GM18858 (cell line): ENCODE data around the gene MAPK6.
A peak's percentile ranks its signal among the peaks of the same experiment; 100 is the strongest.
"Not testable (repeated sequence)": the region's sequence is repeated elsewhere in the genome, so short reads cannot be mapped to it uniquely, and the experiment has no call there.

Experiments used
- ATAC-seq: cut with Tn5 transposase; IDR thresholded peaks from one replicate; pipeline ENCODE4 v1.9.1; 2021; ENCODE audit not compliant: unreplicated experiment

Gene MAPK6

GRCh38 chr15:52018693-52019393 lies at the start of gene MAPK6:
TSS of gene MAPK6 (plus strand) at chr15:52019219. CDS start at chr15:52046461, 27,242 bp downstream.
- ATAC-seq = peak; percentile 43

DNA sequence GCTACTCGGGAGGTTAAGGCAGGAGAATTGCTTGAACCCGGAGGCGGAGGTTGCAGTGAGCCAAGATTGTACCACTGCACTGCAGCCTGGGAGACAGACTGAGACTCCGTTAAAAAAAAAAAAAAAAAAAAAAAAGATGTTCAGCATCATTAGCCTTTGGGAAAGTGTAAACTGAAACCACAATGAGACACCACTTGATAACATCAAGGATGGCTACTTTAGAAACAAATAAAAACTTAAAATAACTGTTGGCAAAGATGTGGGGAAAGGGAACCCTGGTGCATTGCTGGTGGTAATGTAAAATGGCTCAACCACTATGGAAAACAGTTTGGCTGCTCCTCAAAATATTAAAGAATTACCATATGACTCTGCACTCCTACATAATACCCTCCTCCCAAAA lies 49.3 kb upstream of the MAPK6 start:
- no peak for ATAC-seq

GRCh38 chr15:51970132-51970817 lies 48.7 kb upstream of the MAPK6 start:
- no peak for ATAC-seq

GRCh38 chr15:51971032-51971374 lies 48.0 kb upstream of the MAPK6 start:
- ATAC-seq = peak; percentile 5

DNA sequence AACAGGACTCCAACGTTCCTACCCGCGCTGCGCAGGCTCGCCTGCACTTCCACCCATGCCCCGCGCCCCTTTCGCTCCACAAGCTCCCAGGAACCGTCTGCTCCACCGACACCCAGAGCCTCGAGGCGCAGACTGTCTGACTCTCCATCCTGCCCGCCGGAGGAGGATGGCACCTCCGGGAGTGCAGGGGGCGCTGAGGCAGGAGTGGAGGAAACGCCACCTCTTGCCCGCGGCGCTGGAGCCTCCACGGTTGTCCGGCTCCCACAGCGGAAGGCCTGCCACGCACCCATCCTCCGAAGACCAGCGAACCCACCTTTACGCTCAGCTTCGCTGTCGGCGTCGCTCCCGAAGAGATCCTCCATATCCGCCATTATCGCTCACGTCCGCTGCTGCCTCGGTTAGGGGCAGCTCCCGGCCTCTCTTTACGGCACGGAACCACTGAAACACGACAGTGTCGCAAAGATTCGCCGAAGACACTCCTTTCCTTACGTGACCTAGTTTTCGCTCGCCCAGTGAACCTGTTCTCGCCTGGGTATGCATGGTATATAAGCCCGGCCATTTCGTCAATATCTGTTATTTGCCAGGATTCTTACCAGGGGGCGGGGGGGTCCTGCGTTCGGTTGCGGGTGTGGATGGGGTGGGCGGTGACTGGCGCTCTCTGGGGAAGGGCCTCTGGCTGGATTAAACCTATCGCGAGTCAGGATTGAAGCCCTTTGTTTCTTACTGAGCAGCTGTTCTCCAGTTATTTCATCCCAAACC lies 47.5 kb upstream of the MAPK6 start, which contains the start of gene LEO1:
Gene LEO1 (minus strand): TSS at position 404 of the 759 bp plus-strand sequence. CDS start 33 bp downstream, at position 371.
- ATAC-seq = peak; percentile 73

DNA sequence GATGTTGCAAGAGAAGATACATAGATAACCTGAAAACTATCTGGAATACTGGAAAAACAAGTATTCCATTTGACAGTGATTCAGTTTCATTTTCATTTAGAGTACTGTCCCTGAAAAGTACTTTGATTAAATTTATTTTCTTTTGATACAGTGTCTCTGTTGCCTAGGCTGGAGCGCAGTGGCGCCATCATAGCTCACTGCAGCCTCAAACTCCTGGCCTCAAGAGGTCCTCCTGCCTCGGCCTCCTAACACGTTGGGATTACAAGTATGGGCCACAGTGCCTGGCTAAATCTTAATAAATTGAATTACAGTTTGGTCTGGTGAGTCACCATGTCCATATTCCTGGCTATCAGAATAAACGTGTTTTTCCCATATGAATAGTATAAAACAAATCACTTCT lies 45.8 kb upstream of the MAPK6 start:
- ATAC-seq = no peak

- no peak for ATAC-seq
Measured at GRCh38 chr15:51973775-51974174, 45.2 kb upstream of the MAPK6 start.

DNA sequence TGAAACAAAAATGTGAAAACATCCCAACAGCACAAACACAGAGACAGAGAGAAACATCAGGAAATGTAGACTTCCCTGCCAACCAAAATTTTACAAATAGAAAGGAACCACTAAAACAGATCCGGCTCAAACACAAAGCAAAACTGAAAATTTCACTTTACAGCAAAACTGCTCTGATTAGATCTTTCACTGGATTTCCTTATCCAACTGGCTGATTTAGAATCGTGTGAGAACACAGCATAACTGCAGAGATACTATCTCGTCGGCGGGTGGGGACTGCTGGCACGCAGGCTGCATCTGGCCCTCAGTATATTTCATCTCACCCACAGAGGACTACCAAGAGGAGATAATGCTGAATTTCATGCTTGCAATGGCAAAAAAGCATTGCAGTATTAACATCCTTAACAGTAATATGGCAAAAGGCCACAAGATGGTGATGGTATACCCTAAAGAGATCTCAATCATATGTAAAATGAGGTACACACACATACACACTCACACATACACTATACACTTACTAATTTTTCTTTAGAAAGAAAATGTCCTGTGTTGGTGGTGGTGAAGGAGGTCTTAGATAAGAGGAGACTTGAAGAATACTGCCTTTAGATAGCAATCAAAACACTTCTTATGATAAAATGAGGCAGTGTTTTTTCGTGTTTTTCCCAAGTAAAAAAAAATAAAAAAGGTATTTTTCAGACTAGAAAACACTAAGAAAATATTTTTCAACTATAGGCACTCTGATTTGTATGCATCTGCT lies 36.8 kb upstream of the MAPK6 start:
- peak; percentile 90 for ATAC-seq

GRCh38 chr15:51982770-51983103 lies 36.3 kb upstream of the MAPK6 start:
- ATAC-seq = no peak

GRCh38 chr15:51991141-51991540 lies 27.9 kb upstream of the MAPK6 start:
- no peak for ATAC-seq

DNA sequence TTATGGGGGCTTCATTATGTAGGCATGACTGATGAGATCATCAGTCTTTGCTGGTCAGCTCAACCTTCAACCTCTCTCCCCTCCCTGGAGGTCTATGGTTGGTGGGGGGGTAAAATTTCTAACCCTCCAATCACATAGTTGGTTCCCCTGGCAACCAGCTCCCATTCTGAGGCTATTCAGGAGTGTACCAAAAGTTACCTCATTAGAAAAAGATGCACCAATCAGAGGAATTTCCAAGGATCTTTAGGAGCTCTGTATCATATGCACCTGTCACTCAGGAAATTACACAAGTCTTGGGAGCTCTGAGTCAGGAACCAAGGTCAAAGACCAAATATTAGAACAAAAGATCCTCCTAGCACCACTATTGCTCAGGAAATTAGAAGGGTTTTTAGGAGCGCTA lies 26.1 kb upstream of the MAPK6 start:
- ATAC-seq = no peak

DNA sequence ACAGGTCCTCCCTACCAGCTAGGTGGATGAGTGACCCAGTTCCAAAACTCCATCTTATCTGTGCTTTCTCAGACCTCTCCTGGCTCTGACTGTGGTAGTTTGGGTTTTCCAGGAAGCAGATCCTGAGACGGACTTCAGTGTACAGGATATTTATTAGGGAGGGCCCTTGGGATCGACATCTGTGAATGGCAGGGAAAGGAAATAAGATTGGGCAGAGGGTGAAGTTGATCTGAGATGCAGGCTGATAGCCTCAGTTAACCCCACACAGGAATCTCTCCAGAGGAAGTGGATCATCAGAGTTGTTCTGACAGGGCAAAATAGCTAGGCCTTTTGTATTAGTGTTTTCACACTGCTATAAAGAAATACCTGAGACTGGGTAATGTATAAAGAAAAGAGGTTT lies 16.7 kb upstream of the MAPK6 start:
- ATAC-seq = no peak

GRCh38 chr15:52003089-52003488 lies 15.9 kb upstream of the MAPK6 start:
- ATAC-seq = not testable (repeated sequence)

DNA sequence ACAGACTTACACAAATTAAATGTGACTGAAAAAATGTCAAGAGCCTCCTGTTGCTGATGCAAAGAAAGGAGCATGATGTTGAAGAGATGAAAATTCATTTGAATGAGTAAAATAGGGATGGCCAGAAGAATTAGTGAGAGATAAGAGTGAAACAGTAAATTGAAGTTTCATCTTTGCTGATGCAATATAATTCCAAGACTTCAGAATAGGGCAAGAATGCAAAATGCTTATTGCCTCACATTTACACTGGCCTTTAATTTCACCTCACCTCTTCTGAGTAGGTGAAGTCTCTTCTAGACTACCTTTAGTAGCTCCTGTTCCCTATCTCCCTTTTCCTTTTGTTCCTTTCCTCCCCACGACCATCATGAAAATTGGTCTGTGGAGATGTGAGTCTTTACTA lies 15.3 kb upstream of the MAPK6 start:
- no peak for ATAC-seq

GRCh38 chr15:52004806-52005205 lies 14.2 kb upstream of the MAPK6 start:
- no peak for ATAC-seq

- ATAC-seq = peak; percentile 69
Measured at GRCh38 chr15:52005748-52006701, 13.0 kb upstream of the MAPK6 start.

DNA sequence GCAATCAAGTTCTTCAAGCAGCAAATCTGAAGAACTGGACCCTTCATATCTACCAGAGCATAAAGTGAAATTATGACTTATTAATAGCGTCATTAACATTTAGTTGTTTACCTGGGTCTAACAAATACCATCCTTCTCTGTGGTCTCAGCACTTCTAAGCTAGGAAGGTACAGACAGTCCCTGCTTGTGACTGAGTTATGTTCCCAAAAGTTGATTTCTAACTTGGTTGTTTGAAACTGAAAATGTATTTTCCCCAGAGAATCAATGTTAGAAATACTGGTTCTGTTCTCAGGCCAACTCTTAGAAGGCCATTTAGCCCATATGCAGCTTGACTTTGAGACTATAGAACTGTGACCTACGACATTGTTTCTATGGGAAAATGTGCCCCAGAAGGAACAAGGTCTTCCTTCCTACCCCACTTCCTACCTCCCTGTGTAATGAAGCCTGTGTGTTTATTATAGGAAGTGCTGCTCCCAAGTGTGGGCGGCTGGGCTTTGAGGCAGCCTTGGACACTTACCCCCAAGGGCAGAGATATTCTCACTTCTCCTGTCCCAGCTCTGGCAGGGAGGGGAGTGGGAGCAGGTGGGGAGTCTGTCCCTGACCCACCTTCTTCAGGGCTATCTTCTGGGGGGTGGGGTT lies 12.2 kb upstream of the MAPK6 start:
- ATAC-seq = peak; percentile 18

- ATAC-seq = no peak
Measured at GRCh38 chr15:52008359-52008697, 10.7 kb upstream of the MAPK6 start.

- no peak for ATAC-seq
Measured at GRCh38 chr15:52008698-52009434, 10.2 kb upstream of the MAPK6 start.
